A549 (cell line): ENCODE measurements around the gene KLF2.

Experiments used
- BHLHE40 ChIP-seq: IDR thresholded peaks from 2 replicates; pipeline ENCODE4 v1.6.1; 2012; ENCODE audit warnings: low read depth, low read length, inconsistent platforms
- CHD2 ChIP-seq: fragments of 150-350 bp; IDR thresholded peaks from 2 replicates; pipeline ENCODE4 v1.6.1; 2014; ENCODE audit warnings: low read length; ENCODE audit not compliant: partially characterized antibody
- E2F6 ChIP-seq: IDR thresholded peaks from 2 replicates; pipeline ENCODE4 v1.6.1; 2012; ENCODE audit warnings: low read depth, borderline replicate concordance
- PBX3 ChIP-seq: IDR thresholded peaks from 2 replicates; pipeline ENCODE4 v1.6.1; 2012
- PHF8 ChIP-seq: fragments of 200-600 bp; sonication (generic); IDR thresholded peaks from 2 replicates; pipeline ENCODE4 v1.6.1; 2016; ENCODE audit warnings: low read depth, mild to moderate bottlenecking, antibody characterized with exemption, moderate library complexity, borderline replicate concordance
- POLR2A ChIP-seq: IDR thresholded peaks from 2 replicates; pipeline ENCODE4 v1.6.1; 2012; ENCODE audit warnings: mild to moderate bottlenecking, low read length
- RAD21 ChIP-seq, 2 experiments: fragments of >200 bp in 1 of 2; sonication (Bioruptor Twin) in 1 of 2; formaldehyde crosslinking in 1 of 2; IDR thresholded peaks in 1 of 2; conservative IDR thresholded peaks in 1 of 2; 2 replicates in 1 of 2; 3 replicates in 1 of 2; pipeline ENCODE4 v1.6.1; 2012 to 2018; ENCODE audit warnings: inconsistent platforms in 1 of 2
- SMC3 ChIP-seq: fragments of >200 bp; sonication (Bioruptor Twin); formaldehyde crosslinking; IDR thresholded peaks from 3 replicates; pipeline ENCODE4 v1.6.1; 2018; ENCODE audit warnings: inconsistent platforms
- TF ChIP-seq, protein P1 (sequence below): fragments of 250-450 bp; sonication (Bioruptor Pico); IDR thresholded peaks from 2 replicates; pipeline ENCODE4 v1.5.0; 2021; ENCODE audit warnings: mild to moderate bottlenecking, moderate library complexity, borderline replicate concordance
- TF ChIP-seq, protein P2 (sequence below): fragments of >200 bp; sonication (Bioruptor Twin); formaldehyde crosslinking; IDR thresholded peaks from 3 replicates; pipeline ENCODE4 v1.5.1; 2016

DNA sequence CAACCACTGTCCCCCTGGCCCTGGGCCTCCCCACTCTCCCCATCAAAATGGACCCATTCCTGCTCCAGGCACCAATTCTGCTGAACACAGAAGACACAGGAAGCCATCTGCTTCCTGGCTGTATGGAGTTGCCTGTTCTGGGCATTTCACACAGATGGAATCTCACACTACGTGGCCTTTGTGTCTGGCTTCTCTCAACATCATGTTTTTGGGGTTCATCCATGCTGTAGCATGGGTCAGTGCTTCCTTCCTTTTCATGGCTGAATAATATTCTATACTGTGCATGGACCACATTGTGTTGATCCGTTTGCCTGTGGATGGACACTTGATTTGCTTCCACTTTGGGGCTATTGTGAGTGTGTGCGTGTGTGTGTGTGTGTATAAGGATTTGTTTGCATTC, 15.0 kb upstream of the KLF2 start:
- TF ChIP-seq RAD21 (conservative IDR thresholded peaks at IDR 0.05 in 1 of 2, IDR thresholded peaks at IDR 0.05 in 1 of 2) (no peak), E2F6 (no peak), BHLHE40 (no peak), CHD2 (no peak), POLR2A (no peak), PBX3 (no peak), SMC3 (no peak), PHF8 (no peak)
- TF ChIP-seq, protein P1, sequence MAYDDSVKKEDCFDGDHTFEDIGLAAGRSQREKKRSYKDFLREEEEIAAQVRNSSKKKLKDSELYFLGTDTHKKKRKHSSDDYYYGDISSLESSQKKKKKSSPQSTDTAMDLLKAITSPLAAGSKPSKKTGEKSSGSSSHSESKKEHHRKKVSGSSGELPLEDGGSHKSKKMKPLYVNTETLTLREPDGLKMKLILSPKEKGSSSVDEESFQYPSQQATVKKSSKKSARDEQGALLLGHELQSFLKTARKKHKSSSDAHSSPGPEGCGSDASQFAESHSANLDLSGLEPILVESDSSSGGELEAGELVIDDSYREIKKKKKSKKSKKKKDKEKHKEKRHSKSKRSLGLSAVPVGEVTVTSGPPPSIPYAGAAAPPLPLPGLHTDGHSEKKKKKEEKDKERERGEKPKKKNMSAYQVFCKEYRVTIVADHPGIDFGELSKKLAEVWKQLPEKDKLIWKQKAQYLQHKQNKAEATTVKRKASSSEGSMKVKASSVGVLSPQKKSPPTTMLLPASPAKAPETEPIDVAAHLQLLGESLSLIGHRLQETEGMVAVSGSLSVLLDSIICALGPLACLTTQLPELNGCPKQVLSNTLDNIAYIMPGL (CRISPR knock-in tag), result no peak
- TF ChIP-seq, protein P2, sequence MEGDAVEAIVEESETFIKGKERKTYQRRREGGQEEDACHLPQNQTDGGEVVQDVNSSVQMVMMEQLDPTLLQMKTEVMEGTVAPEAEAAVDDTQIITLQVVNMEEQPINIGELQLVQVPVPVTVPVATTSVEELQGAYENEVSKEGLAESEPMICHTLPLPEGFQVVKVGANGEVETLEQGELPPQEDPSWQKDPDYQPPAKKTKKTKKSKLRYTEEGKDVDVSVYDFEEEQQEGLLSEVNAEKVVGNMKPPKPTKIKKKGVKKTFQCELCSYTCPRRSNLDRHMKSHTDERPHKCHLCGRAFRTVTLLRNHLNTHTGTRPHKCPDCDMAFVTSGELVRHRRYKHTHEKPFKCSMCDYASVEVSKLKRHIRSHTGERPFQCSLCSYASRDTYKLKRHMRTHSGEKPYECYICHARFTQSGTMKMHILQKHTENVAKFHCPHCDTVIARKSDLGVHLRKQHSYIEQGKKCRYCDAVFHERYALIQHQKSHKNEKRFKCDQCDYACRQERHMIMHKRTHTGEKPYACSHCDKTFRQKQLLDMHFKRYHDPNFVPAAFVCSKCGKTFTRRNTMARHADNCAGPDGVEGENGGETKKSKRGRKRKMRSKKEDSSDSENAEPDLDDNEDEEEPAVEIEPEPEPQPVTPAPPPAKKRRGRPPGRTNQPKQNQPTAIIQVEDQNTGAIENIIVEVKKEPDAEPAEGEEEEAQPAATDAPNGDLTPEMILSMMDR, result no peak
